NCI-H2196 (cell line): ENCODE results near the gene NOS1AP.

ENCODE experiments used
- DNase-seq: peaks from one replicate; lab custom pipeline; 2025; ENCODE audit not compliant: unreplicated experiment; lab: John Stamatoyannopoulos, UW

NOS1AP gene

DNA sequence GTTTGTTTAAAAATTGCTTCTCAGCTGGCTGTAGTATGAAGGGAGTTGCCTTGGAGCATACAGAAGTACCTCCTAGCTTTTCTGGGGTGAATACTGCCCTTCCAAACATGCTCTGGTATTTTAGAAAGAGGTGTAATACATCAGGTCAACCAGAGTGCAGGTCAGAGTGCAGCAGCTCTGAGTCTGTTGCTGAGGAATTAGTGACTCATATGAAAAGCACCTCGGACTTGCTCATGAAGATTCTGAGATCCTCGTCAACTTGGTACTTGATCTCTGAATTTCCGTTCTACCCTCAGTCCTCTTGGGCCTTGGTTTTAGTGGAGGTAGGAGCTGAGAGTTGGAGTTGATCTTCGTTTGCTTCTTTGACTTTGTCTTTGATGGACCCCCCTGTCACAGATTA lies 67.3 kb downstream of the NOS1AP start:
- DNase-seq: no peak

- DNase-seq: no peak
Measured at GRCh38 chr1:162137179-162137960, 67.9 kb downstream of the NOS1AP start.

DNA sequence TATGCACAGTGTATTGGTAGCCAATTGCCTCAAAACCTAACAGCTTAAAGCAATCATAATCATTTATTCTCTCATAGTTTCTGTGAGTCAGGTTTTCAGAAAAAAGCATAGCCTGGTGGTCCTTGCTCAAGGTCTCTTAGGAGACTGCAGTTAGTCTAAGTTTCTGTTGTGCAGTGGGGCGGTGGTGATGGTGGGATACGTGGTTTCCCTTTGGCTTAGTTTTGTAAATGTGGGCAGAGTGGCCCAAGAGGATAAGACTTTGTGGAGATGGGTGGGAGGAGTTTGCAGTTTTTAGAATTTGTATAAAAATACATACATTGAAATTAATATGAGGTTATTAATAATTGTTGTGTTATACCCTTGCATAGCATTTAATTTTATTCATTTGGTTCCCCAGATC lies 68.6 kb downstream of the NOS1AP start:
- DNase-seq: no peak

DNA sequence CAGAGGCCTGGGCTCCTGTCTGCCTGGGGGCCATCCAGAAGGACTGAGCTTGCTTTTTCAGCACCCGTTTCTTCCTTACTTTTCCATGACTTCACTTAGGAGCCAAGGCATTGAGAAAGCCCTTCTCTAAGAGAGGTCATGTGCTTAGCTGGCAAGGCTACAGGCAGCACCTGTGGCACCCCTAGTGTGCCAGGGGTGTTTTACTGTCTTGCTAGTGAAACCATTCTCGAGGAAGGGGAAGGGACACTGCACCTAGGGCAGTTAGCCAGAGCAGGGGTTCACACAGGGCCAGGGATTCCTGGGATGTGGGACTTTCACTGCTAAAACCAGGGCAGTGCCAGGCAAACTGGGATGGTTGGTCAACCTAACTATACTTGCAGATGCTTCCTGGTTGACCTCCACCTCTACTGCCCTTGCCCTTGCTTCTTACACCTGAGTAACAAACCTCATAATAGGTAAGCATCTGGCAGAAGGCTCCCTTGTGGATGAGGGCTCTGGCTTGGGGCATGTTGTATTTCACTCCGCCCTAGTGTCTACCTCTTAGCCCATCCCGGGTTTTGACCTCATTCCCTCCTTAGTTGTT lies 69.2 kb downstream of the NOS1AP start:
- DNase-seq: no peak

DNA sequence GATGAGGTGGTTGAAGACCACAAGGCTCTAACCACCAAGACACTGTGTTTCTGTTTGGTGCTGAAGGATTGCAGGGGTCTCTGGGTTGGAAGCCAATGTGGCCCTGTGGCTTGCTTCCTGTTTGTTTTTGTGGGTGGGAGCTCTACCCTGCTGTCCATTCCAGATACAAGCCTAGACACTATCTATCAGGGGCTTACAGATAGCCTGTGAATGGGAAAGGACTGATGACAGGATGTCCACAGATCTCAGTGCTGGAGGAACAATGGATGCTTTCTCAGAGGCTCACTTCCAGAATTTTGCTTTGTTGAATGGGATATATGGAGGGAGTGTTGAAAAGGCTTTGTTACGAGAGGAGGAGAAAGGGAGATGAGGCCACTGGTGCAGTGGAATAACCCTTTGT lies 69.7 kb downstream of the NOS1AP start:
- no peak for DNase-seq

- DNase-seq: no peak
Measured at GRCh38 chr1:162141281-162142054, 72.0 kb downstream of the NOS1AP start.

- DNase-seq: no peak
Measured at GRCh38 chr1:162142968-162143367, 73.5 kb downstream of the NOS1AP start.

- DNase-seq: no peak
Measured at GRCh38 chr1:162144268-162144667, 74.8 kb downstream of the NOS1AP start.

DNA sequence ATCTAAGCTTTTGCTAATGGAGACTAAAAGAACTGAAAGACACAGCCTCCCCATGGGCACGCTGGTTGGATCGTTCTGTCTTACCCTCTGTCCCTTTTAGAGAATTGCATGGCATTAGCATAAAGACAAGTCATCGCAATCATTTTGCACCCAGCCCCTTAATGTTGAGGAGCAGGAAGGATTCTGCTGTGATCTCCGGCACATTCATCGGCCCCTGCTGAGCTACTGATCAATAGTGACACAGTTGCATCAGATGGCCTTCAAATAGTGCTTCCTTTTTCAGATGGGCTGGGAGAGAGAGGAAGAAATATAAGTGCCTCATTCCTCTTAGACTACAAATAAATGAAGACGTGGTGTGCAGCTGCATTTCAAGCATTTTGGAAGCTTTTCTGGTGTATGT lies 75.4 kb downstream of the NOS1AP start:
- DNase-seq: no peak

- no peak for DNase-seq
Measured at GRCh38 chr1:162145280-162145965, 75.9 kb downstream of the NOS1AP start.

- DNase-seq: no peak
Measured at GRCh38 chr1:162145966-162146696, 76.6 kb downstream of the NOS1AP start.

GRCh38 chr1:162147760-162148159 lies 78.3 kb downstream of the NOS1AP start:
- DNase-seq: no peak

- no peak for DNase-seq
Measured at GRCh38 chr1:162150112-162150511, 80.6 kb downstream of the NOS1AP start.

DNA sequence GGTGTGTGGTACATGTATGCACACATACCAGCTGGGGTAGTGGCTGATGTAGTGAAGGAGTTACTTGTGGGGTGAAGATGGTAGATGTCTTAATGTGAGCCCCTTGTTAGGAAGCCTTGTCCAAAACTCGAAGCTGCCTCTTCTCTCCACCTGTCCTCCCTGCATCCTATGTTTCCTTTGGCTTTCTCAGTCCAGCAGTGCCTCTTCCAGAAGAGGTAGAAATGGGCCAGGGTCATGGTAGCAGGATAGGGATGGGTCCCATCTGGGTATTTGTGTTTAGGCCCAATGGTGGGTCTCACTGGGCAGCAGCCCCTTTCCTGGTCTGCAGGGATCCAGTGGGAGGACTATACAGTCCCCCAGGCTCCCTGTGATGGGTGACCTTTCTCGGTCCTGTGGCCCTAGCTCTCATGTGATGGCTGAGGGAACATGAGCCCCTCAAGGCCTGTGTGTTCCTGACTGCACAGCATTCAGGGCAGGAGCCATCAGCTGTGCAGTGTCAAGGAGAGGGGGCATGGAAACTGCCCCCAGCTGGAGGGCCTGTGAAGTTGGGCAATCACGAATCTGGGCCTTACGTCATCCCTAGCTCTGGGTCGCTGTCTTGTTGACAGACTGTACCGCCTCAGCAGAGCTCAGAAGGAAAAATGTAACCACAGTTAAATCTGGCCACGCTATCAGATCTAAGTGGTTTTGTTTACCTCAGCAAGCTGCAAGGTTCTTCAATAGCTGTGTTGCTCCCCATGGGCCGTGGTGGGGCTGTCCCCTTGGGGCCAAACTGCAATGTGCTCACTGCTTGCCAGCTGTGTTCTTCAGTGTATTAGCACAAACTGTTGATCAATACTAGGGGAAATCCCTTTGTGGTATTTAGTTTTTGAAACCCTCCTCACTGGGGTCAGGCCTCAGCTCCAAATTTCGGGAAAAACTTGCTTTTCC lies 82.7 kb downstream of the NOS1AP start:
- no peak for DNase-seq

- no peak for DNase-seq
Measured at GRCh38 chr1:162153374-162153773, 83.9 kb downstream of the NOS1AP start.

DNA sequence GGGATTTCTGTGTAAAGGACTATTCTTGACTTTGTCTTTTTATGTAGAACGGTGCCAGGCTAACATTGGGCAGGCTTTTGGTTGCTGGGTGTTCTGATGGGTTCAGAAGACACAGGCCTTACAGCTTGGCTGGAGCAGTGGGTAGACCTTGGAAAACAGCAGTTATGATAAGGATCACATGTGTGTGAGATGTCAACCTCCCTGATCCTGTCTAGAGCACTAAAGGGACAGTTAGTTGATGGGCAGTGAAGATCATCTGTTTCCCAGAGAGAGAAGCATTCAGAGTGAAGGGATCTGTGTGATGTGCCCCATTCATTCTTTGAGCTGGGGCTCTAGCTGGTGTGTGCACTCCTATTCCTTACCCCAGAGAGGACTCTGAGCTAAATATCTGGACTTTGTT lies 88.0 kb downstream of the NOS1AP start:
- no peak for DNase-seq

DNA sequence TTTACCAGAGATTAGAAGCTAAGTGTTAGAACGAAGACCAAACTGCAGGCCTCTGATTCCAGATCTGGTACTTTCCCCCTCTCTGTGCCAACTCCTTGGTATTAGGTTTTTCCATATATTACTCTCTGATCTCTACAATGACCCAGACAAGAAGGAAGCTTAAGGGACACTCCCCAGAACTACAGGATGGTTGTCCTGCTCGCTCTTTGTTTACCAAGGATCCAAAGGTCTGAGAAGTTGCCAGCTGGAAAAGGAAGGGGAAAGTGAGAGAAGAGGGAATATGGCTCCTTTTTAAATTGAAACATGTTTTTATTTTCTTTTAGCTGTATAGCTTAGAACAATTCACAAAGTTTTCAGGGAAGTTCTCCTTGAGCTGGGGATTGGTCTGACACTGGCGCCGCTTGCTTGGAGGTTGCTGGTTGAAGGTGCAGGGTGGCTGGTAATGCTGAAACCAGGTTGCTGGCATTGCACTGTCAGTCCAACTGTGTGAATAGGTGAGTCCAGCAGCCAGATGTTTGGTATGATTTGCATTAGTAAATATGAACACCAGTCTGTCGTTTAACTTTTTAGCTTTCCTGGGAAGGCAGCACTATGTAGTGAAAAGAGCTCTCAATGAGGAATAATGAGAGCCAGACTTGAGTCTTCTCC lies 89.3 kb downstream of the NOS1AP start:
- no peak for DNase-seq

DNA sequence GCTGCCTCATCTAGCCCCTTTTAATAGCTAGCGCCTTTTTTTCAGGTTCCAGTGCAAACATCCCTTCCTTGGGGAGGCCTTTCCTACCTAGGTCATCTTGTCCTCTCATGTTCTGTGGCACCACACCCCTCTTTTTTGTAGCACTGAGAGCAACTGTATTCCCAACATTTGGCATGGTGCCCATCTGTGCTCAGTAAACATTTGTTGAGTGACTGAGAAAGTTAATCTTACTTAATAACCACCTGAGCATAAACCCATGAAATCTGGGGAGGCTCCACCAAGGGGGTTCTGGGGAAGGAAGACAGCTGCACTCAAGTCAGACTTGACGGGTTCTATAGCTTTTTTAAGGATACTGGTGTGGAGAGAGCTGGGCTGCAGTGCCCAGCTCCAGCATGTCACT lies 90.0 kb downstream of the NOS1AP start:
- DNase-seq: peak; percentile 43

- no peak for DNase-seq
Measured at GRCh38 chr1:162161916-162162550, 92.5 kb downstream of the NOS1AP start.
